ENCODE measurements around the gene PLEKHG4B. TPM values are rescaled to one million over a fixed set of nuclear protein-coding genes. Genes with fewer than 3 reads are reported as not detected.
"Not testable (repeated sequence)": the region's sequence is repeated elsewhere in the genome, so short reads cannot be mapped to it uniquely, and the experiment has no call there.

PLEKHG4B gene
- total RNA-seq, 1 donor from 2014 or later: 2.0 TPM

- H3K27me3 ChIP-seq: peaks cover 8% of the 10 kb centered on the region
- no peak overlapping the region for H3K27ac ChIP-seq
- no peaks in the 10 kb centered on the region for H3K36me3 ChIP-seq
- DNase-seq (peak; percentile 49), ATAC-seq (no peak)
- H3K9me3 ChIP-seq: no peaks in the 10 kb centered on the region
- intact Hi-C loops (cut with DNase I): no loop called here
- TF ChIP-seq CTCF (IDR thresholded peaks at IDR 0.05): no peak
- no peak overlapping the region for H3K4me3 ChIP-seq
- H3K4me1 ChIP-seq: peaks cover 4% of the 10 kb centered on the region
Observed at GRCh38 chr5:195401-196160, 103.6 kb downstream of the PLEKHG4B start.

GRCh38 chr5:196350-196749 lies 104.4 kb downstream of the PLEKHG4B start:
- no peak for TF ChIP-seq CTCF (IDR thresholded peaks at IDR 0.05)

GRCh38 chr5:197031-197430 lies 105.1 kb downstream of the PLEKHG4B start:
- H3K9me3 ChIP-seq; intact Hi-C loops (cut with DNase I): not testable (repeated sequence)
- DNase-seq: peak; percentile 44

More at GRCh38 chr5:196350-196749, 104.4 kb downstream of the PLEKHG4B start:
- peaks cover 8% of the 10 kb centered on the region for H3K27me3 ChIP-seq
- no peak overlapping the region for H3K4me3 ChIP-seq
- DNase-seq (peak; percentile 27), ATAC-seq (no peak)
- H3K36me3 ChIP-seq: no peaks in the 10 kb centered on the region
- H3K4me1 ChIP-seq: peaks cover 1% of the 10 kb centered on the region
- H3K27ac ChIP-seq: no peak overlapping the region
- H3K9me3 ChIP-seq: no peaks in the 10 kb centered on the region
- intact Hi-C loops (cut with DNase I): no loop called here

GRCh38 chr5:197892-198489 lies 106.0 kb downstream of the PLEKHG4B start:
- intact Hi-C loops (cut with DNase I): no loop called here
- TF ChIP-seq CTCF (IDR thresholded peaks at IDR 0.05): no peak
- no peaks in the 10 kb centered on the region for H3K36me3 ChIP-seq
- H3K27me3 ChIP-seq: no peaks in the 10 kb centered on the region
- ATAC-seq (no peak), DNase-seq (peak; percentile 40)
- no peak overlapping the region for H3K4me3 ChIP-seq
- H3K27ac ChIP-seq: no peak overlapping the region
- no peaks in the 10 kb centered on the region for H3K9me3 ChIP-seq
- no peaks in the 10 kb centered on the region for H3K4me1 ChIP-seq

More at GRCh38 chr5:197031-197430, 105.1 kb downstream of the PLEKHG4B start:
- not testable (repeated sequence) for ATAC-seq, H3K36me3 ChIP-seq, H3K4me3 ChIP-seq, H3K27ac ChIP-seq, H3K4me1 ChIP-seq, H3K27me3 ChIP-seq

- Histone ChIP-seq H3K4me3 (no peak overlapping the region), H3K4me1 (no peaks in the 10 kb centered on the region), H3K27ac (no peak overlapping the region), H3K9me3 (no peaks in the 10 kb centered on the region), H3K36me3 (peaks cover 5% of the 10 kb centered on the region), H3K27me3 (no peaks in the 10 kb centered on the region)
- intact Hi-C loops (cut with DNase I): no loop called here
- no peak for DNase-seq
- no peak for ATAC-seq
- no peak for TF ChIP-seq CTCF (IDR thresholded peaks at IDR 0.05)
Observed at GRCh38 chr5:198516-199196, 106.7 kb downstream of the PLEKHG4B start.
